Upper lobe of left lung (tissue), 4 donors: ENCODE data around the gene STAB2.

Source experiments
- EP300 ChIP-seq, 4 donors: sonication (generic); formaldehyde crosslinking; IDR thresholded peaks; one replicate each; pipeline ENCODE4 v1.5.1; 2017; ENCODE audit warnings: antibody characterized with exemption in 4 of 4, control low read depth in 2 of 4
- POLR2AphosphoS5 ChIP-seq, 2 donors: sonication (generic); formaldehyde crosslinking; IDR thresholded peaks; one replicate each; pipeline ENCODE4 v1.5.1; 2017; ENCODE audit warnings: antibody characterized with exemption in 2 of 2
- TF ChIP-seq, protein P1 (sequence below), 6 experiments: fragments of 450-650 bp in 4 of 6; fragments of 200-600 bp in 2 of 6; sonication (generic) in 2 of 6; IDR thresholded peaks; one replicate each; pipeline ENCODE4 v1.5.1; 2016 to 2019; ENCODE audit warnings: antibody characterized with exemption in 6 of 6

DNA sequence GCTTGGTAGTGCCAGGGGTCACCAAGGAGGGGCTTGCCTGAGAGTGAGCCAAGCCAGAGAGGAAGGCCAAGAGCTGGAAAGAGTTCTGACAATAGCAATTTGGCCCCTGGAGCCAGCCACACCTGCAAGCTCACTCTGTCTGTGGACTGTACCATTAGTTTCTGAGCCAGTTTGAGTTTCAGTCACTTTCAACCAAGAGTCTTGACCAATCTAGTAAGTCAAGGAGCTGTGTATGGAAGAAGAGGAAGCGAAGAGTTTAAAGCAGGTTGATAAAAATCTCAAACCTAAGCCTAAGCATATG is 215.5 kb downstream of the STAB2 start:
- TF ChIP-seq, protein P1, sequence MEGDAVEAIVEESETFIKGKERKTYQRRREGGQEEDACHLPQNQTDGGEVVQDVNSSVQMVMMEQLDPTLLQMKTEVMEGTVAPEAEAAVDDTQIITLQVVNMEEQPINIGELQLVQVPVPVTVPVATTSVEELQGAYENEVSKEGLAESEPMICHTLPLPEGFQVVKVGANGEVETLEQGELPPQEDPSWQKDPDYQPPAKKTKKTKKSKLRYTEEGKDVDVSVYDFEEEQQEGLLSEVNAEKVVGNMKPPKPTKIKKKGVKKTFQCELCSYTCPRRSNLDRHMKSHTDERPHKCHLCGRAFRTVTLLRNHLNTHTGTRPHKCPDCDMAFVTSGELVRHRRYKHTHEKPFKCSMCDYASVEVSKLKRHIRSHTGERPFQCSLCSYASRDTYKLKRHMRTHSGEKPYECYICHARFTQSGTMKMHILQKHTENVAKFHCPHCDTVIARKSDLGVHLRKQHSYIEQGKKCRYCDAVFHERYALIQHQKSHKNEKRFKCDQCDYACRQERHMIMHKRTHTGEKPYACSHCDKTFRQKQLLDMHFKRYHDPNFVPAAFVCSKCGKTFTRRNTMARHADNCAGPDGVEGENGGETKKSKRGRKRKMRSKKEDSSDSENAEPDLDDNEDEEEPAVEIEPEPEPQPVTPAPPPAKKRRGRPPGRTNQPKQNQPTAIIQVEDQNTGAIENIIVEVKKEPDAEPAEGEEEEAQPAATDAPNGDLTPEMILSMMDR (IDR thresholded peaks at IDR 0.05): no peak
- TF ChIP-seq POLR2AphosphoS5 (IDR thresholded peaks at IDR 0.05): no peak
- TF ChIP-seq EP300 (IDR thresholded peaks at IDR 0.05): no peak
